ENCODE measurements around the gene COL20A1.

DNA sequence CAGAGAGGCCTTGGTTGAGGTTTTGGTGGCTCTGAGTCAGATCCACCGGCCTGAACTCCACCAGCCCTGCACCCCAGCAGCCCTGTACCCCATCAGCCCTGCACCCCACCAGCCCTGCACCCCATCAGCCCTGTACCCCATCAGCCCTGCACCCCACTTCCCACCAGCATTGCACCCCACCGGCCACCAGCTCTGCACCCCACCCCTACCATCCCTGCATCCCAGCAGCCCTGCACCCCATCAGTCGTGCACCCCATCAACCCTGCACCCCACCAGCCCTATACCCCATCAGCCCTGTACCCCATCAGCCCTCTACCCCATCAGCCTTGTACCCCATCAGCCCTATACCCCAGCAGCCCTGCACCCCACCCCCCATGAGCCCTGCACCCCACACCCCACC is 82.5 kb downstream of the COL20A1 start:
- TF ChIP-seq, protein P1, sequence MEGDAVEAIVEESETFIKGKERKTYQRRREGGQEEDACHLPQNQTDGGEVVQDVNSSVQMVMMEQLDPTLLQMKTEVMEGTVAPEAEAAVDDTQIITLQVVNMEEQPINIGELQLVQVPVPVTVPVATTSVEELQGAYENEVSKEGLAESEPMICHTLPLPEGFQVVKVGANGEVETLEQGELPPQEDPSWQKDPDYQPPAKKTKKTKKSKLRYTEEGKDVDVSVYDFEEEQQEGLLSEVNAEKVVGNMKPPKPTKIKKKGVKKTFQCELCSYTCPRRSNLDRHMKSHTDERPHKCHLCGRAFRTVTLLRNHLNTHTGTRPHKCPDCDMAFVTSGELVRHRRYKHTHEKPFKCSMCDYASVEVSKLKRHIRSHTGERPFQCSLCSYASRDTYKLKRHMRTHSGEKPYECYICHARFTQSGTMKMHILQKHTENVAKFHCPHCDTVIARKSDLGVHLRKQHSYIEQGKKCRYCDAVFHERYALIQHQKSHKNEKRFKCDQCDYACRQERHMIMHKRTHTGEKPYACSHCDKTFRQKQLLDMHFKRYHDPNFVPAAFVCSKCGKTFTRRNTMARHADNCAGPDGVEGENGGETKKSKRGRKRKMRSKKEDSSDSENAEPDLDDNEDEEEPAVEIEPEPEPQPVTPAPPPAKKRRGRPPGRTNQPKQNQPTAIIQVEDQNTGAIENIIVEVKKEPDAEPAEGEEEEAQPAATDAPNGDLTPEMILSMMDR (IDR thresholded peaks at IDR 0.05; ENCODE audit: low read depth, low read length): no peak
- no peak for TF ChIP-seq POLR2A (IDR thresholded peaks at IDR 0.05; ENCODE audit: extremely low read depth, insufficient read length)

All from NB4 (cell line).